KOPT-K1 (cell line): ENCODE results near the gene LDB3.

Experiments used
- H3K27ac ChIP-seq: fragments of 200-600 bp; sonication (generic); 2 replicates; pipeline ENCODE4 v1.5.1; 2016; ENCODE audit warnings: antibody characterized with exemption, mild to moderate bottlenecking, low read depth, low read length; ENCODE audit not compliant: poor library complexity, severe bottlenecking
- H3K36me3 ChIP-seq: fragments of 200-600 bp; sonication (generic); 2 replicates; pipeline ENCODE4 v1.5.1; 2017; ENCODE audit warnings: antibody characterized with exemption, mild to moderate bottlenecking, low read length, moderate library complexity; ENCODE audit not compliant: insufficient read depth
- H3K9me3 ChIP-seq: fragments of 200-600 bp; sonication (generic); 2 replicates; pipeline ENCODE4 v1.5.1; 2017; ENCODE audit warnings: antibody characterized with exemption, low read length, mild to moderate bottlenecking; ENCODE audit not compliant: insufficient read depth, poor library complexity, severe bottlenecking

Gene LDB3

GRCh38 chr10:86779220-86780017 lies 111.1 kb downstream of the LDB3 start:
- Histone ChIP-seq H3K9me3 (peaks cover 10% of the 10 kb centered on the region), H3K36me3 (no peaks in the 10 kb centered on the region; the same call in 1 of the 2 replicates), H3K27ac (no peak overlapping the region)

- Histone ChIP-seq H3K36me3 (no peaks in the 10 kb centered on the region; the same call in 1 of the 2 replicates), H3K27ac (no peak overlapping the region), H3K9me3 (peaks cover 37% of the 10 kb centered on the region)
These were observed 114.5 kb downstream of the LDB3 start for GRCh38 chr10:86782701-86783418.

GRCh38 chr10:86785037-86785436 lies 116.7 kb downstream of the LDB3 start:
- Histone ChIP-seq H3K9me3 (peaks cover 37% of the 10 kb centered on the region), H3K36me3 (no peaks in the 10 kb centered on the region), H3K27ac (no peak overlapping the region)
